NCI-H1436 (cell line): ENCODE data around the gene UBE2G2.

Experiments used
- DNase-seq: peaks from one replicate; lab custom pipeline; 2025; lab: John Stamatoyannopoulos, UW

The UBE2G2 gene

DNA sequence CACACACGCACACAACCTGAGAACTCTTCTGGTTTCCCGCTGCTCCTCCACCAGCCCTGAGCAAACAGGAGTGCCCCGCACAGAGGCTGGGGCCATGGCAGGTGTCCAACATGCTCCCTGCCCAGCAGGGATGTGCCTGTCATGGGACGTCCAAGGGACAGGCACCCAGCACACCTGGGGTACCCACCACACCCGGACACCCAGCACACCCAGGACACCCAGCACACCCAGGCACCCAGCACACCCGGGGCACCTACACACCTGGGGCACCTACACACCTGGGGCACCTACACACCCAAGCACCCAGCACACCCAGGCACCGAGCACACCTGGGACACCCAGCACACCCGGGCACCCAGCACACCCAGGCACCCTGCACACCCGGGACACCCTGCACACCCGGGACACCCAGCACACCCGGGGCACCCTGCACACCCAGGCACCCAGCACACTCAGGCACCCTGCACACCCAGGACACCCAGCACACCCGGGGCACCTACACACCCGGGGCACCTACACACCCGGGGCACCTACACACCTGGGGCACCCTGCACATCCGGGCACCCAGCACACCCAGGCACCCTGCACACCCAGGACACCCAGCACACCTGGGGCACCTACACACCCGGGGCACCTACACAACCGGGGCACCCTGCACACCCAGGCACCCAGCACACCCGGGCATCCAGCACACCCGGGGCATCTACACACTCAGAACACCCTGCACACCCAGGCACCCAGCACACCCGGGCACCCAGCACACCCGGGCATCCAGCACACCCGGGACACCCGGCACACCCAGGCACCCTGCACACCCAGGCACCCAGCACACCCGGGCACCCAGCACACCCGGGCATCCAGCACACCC is 37.9 kb downstream of the UBE2G2 start:
- no peak for DNase-seq

DNA sequence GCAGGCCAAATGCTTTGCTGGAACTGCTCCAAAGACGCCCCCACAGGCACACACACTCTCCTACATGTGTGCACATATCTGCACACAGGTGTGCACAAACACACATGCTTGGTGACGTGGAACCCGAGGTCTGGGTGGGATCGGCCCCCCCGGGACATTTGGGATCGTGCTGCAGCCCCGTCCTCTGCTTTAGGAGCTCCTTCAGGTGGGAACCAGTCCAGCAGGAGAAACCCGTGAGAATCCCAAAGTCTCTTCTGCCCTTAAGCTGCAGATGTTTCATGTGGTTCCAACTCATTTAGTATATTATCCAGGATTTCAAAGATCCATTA is 38.6 kb downstream of the UBE2G2 start:
- no peak for DNase-seq

DNA sequence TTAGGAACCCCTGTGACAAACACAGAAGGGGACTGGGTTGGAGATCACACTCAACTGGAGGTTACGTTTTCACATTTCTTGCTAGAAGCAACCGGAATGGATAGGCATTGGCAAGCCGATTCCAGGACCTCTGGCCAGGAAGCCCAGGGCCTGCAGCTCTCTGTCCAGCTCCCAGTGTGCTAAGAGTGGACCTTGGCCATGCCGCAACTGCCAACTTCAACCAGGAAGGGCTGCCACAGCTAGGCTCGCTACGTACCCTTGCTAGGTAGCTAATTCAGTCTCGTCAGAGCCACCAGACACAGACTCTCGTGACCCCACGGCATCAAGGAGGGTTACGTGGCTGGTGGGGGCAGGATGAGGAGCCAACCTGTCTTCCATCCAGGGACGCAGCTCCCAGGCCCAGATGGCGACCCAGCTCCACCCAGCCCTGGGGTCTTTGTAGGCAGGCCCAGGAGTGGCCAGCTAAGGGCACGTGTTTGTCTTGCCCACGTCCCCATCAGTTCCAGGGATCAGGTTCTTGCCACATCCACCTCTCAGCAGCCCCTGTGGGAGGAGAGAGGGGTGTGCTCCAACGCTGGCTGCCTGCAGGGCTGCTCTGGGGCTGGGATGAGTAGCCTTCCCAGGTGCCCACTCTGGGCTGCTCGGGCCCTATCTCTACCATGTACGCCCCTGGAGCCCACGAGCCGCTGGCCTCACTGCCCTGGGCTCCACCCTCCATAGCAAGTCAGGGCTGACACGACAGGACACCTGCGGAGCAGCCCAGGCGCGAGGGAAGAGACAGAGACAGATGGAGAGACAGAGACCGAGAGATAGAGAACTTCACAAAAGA is 39.2 kb downstream of the UBE2G2 start:
- no peak for DNase-seq

DNA sequence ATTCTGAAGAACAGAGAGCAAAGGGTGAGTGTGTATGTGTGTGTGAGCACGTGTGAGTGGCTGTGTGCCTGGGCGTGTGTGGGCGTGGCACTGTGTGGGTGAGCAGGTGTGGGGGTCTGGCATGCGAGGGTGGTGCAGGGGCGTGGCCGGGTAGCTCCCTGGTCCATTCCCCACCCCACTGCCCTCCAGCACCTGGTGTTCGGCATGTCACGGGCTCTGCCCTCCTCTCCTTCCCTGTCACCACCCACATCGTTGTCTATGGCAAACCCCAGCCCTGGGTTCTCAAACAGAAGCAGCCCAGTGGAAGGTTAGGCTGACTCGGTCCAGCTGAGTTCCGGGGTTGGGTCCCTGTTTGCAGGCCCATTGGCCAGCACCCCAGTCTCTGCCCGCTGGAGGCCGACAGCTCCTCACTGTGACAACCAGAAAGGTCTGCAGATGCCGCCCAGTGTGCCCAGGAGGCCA is 39.8 kb downstream of the UBE2G2 start:
- peak; percentile 42 for DNase-seq

DNA sequence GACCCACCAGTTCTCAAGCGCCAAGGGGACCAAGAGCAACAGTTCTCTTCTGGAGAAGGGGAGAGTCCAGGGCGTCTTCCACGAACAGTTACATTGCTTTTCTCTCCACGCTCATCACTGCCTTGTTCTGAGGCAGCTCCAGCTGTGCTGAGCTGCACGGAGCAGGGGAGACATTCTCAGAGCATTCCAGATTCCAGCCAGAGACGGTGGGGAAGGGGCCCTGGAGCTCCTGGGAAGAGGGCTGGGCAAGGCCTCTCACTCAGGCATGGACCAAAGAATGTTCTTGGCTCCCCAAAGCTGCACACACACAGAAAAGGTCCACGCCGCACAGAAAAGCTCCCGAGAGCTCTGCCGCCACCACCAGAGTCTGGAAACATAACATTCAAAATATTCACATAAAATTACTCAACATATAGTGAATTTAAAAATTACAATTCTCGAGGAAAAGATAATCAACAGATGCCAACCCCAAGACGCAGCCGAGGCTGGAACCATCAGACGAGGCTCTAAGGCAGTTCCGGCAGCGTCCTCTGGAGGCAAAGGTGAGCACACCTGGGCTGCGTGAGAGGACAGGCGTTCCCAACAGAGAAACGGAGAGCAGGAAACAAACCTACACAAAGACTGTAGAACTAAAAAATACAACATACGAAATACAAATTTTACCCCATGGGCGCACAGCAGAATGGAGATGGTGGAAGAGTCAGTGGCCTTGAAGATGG is 40.5 kb downstream of the UBE2G2 start:
- peak; percentile 60 for DNase-seq

DNA sequence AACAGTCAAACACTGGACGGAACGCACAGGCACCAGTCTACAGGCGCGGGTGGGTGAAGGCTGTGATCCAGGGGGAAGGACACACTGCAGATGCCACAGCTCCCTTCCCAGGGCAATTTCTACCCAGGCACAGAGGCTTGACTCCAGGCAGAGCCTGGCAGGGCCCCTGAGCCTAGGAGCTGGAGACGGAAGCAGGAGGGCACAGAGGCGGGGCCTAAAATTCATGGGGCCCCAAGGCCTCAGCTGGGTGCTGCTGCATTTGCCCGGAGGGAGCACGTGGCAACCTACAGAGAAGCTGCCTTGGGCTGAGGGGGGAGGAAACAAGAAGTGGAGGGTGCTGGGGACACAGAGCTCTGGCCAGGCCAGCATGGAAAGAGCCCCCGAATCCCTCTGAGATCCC is 41.2 kb downstream of the UBE2G2 start:
- no peak for DNase-seq

DNA sequence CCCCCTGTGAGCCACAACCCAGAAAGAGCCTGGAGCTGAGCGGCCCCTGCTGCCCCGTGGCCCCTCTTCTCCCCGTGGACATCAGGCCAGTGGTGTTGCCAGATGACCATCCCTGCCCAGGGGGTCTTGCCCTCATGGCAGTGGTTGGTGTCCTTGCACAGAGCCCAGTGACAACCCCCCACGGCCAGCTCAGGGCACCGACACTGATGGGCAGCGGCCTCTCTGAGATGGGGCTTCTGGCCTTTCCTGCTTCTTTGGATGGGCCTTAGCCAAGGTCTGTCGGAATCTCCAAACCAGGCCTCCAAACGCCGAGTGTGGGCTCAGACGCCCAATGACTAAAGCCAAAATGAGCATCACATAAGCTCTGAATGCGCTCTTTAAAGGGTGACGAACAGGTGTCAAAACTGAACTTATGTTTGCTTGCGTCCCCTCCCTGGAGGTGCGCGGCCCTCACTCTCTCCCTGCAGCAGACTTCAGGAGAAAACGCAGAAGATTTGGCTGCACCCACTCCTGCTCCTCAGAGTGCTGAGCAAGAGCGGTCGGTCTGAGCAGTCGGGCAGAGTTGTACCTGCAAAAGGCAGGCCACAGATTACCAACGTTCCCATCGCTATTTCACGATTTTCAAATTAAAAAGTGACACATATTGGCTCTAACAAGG is 41.9 kb downstream of the UBE2G2 start:
- no peak for DNase-seq

DNA sequence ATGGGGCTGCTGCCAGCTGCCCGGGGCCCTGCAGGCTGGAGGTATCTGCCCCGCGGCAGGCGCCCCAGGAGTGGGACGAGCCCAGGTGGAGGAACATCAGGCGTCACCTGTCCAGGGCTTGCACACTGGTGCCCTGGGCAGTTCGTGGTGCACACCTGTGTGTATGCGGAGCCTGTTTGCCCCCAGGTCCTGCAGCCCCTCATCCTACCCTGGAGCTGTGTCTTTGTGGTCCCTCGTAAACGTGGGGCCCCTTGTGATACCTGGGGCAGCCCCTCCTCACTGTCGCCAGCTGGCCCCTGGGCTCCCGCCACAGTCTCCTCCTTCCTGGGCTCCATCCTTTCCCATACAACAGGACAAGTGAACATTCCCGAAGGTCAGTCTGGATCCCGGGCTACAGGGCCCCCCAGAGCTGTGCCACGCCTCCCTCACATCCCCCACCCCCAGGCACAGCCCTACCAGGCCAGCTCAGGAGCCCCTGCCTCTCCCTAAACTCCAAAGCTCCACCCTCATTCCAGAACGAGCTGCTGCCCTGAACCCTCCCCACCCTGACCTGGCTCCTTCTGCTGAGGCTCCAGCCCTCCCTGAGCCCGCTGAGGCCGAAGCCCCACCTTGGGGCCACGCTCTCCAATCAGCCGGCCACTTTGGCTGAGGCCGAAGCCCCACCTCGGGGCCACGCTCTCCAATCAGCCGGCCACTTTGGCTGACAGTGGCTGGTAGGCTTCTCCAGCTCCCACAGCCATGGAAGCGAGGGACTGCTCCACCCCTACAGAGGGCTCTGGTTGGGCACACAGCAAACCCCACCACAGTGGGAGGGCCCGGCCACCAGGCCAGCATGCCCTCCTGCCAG is 42.6 kb downstream of the UBE2G2 start:
- DNase-seq, result no peak

DNA sequence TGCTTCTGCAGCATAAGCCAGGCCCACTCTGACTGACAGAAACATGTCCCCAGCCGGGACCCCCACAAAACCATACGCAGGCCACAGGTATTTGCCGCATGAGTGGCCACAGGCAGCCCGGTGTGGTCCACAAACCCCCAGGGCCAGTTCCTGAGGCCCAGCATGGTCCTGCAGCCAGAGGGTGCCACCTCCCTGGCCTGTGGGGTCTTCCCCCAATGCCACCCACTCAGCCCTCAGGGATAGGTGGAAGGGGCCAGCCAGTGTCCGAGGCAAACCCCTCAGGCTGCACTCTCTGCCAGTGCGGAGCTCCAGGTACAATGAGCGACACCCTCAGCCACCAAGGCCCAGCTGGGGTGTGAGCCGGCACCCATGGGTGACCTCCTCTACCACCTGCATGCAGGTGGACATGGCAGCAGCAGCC is 43.5 kb downstream of the UBE2G2 start:
- DNase-seq, result no peak

DNA sequence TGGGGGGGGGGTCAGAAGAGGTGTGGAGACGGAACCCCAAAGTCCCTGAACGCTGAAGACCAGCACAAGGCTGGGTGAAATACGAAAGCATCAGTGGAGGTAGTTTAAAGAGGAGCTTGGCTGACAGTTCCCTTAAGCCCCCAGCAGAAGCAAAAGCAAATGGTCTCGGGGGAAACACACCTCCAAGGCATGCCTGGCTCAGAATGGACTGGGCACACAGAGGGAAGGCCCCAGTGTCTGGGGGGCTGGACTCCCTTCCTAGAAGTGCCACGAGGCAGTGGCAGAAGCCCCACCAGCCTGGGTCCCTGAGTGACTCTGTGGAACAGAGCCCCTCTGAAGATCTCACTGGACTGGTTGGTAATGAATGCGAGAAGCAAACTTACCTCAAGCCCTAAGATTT is 43.9 kb downstream of the UBE2G2 start:
- DNase-seq, result no peak

DNA sequence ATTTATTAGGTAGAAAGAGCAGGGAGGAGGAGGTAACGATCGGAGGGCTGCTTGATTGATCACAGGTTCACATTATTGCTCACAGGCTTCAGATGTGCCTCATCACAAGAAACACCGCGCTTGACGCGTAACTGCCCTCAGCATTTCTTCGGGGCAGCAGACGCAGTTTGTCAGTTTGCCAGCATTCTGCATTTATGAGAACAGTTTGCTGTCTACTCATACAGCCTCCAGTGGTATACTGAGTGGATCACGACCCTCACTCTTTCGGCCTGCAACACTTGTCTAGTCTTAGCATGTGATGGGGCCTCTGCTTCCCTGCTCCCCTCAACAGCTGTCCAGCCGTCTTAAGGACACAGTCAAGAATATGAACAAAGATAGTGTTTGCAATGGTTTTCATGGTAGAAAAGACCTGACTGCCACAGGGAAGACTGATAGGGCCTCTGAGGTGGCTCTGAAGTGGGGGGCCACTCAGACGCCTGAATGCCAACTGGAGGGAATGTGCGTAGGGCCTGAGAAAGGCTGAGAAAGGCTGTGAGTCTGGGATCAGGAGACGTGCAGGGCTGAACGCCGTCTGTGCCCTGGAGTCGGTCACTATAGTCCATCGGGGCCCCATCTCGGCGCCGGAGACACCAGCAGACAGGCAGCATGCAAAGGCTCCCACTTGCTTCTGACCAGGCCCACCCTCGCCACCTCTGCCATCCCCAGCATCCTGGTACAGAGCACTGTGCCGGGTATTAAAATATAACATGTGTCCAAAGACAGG is 45.0 kb downstream of the UBE2G2 start:
- no peak for DNase-seq

DNA sequence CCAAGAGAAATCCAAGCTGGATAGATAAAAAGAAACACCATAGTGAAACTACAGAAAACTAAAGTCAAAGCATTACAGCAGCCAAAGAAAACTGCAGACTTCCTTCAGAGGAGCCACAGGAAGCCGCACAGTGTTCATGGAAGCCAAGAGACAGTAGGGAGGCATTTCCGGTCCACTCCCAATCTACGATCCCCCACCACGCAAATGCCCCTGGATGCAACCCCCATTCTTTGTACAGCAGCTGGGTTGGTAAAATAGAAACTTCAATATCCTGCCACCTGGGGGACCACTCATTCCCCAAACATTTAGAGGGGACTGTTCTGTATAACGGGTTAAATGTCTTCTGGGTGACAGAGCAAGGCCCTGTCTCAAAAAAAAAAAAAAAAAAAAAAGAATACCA is 46.4 kb downstream of the UBE2G2 start:
- DNase-seq, result no peak

DNA sequence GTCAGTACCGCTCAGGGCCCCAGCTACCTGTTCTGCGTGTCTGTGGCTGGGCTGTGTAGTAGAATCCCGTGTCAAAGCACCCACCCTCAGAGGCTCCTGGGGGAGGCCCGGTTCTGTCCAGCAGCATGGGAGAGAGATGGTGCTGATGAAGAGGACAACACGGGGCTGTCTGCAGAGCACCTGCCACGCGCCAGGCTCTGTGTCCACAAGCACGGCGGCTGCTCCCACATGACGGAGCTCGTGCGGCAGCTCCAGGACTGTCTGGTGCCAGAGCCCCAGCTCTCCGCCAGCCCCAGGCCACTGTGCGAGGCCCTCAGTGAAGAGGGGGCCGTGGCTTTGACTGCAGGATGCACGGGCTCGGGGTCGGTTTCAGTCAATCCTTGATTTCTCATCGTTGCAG is 48.3 kb downstream of the UBE2G2 start:
- no peak for DNase-seq

DNA sequence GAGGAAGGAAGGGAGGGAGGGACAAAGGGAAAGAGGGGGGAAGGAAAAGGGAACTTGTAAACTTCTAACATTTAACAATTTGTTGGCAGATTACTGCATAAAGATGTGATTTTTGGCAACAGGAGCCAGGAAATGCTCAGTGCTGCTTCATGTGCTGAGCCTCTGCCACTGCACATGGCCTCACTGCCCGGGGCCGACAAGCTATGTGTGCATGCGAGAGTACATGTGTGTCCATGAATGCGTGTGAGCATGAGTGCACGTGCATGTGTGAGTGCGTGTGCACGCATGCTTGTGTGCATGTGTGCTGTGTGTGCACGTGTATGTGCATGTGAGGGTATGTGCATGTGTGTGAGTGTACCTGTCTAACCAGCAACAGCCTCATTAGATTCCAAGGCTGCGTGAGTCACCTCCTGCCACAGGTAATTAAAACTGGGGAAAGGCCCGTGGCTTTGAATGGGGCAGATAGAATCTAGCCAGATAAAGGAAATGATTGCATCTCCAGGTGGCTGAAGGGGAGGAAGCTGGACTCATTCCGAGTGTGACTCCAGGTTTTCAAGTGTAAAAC is 48.9 kb downstream of the UBE2G2 start:
- no peak for DNase-seq

DNA sequence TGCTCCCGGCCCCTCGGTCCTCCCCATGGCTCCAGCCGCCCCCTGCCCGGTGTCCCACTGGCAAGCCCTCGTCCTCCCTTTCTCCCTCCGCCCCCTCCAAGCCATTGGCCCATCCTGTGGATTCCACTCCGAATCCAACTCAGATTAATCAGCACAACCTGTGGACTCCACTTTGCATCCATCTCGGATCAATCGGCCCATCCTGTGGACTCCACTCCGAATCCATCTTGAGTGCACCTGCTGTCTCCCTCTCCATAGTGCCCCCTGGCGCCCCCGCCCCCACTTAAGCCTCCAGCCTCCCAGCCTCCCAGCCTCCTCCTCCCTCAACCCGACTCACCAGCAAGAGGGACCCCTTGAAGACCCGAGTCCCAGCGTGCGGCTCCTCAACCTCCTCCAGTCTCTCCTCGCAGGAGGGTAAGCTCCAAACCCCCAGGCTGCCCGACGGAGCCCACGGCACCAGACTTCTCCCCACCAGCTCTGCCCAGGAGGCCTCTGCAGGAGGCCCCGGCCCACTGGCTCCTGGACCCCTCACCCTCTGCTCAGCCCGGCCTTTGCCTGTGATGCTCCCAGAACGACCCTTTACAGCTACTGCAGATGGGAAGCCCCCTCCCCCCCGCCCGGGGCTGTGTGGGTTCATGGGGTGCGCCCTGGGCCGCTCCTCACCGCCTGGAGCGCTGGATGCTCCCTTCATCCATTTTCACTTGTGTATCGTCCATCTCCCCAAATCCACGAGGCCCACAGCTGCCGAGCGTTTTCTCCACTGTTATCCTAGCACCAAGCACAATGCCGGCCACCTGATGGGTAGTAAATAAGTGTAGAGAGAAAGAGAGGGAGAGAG is 49.6 kb downstream of the UBE2G2 start:
- no peak for DNase-seq

DNA sequence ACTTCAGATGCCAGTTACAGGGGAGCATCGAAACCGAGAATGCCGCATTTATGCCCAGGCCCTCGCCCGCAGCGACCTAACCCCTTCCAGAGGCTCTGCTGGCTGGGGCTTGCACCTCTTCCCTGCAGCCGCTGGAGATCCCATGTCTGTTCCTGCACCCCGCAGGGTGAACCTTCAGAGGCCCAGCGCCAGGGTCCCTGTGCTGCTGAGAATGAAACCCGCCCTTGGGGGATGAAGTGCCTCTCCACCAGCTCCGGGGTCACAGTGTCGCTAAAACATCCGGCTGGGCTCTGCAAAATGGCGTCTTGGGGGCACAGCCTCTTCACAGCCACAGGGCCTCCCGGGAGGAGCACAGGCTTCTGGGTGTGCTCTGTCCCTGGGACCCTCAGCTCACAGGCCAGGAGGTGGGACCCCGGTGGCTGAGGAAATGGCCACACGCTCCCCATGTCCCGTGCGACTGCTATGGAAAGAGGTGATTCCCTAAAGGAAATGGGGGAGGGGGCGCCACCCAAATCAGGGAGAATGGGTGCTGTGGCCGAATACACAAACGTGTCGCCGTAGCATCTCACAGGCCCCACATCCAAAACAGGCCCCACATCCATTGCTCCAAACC is 50.3 kb downstream of the UBE2G2 start:
- DNase-seq, result no peak

DNA sequence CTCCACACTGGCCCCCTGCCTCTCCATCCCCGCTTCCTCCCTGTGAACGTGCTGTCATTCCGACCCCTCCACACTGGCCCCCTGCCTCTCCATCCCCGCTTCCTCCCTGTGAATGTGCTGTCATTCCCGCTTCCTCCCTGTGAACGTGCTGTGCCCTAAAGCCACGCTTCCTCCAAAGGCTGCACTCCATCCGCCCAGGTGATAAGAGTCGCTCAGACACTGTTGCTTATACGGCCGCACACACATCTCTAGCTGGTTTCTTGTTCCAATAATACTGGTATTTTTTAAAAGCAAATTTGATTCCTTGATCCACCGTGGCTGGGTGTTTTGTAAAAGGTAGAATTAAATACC is 51.0 kb downstream of the UBE2G2 start:
- no peak for DNase-seq

DNA sequence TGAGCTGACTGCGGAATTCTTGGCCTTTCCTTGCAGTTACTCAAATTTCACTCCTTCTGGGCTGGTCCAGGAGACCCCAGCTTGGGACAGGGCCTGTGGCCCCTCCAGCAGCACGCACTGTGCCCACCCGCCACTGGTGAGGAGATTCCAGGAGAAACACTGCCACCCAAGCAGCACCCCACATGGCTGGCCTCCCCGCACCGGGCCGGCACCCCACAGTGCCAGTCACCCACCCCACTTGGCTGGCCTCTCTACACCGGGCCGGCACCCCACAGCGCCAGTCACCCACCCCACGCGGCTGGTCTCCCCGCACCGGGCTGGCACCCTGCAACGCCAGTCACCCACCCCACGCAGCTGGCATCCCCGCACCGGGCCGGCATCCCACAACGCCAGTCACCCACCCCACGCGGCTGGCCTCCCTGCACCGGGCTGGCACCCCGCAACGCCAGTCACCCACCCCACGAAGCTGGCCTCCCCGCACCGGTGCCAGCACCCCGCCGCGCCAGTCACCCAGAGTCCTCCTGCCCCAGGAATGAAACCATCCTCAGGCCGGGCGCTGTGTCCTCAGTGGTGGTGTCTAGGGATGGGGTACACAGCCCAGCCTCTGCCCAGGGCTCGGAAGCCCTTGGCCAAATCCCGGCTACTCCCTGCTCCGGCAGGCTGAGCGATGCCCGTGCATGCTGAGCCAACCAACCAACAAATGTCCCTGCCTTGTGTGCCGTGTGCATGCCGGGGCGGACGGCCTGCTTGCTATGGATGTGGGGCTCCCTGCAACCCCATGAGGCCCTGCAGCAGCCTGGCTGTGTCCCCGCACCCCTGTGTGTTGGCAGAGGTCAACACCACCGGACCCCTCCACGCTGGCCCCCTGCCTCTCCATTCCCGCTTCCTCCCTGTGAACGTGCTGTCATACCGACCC is 51.6 kb downstream of the UBE2G2 start:
- DNase-seq, result no peak
